Measurements from ENCODE around the gene DLGAP4.

DLGAP4 gene

GRCh38 chr20:36431604-36432003 is 125.5 kb downstream of the DLGAP4 start:
- DNase-seq: no peak

- no peak for DNase-seq
Observed at GRCh38 chr20:36432096-36432495, 126.0 kb downstream of the DLGAP4 start.

- DNase-seq: no peak
Observed at GRCh38 chr20:36434383-36434782, 128.2 kb downstream of the DLGAP4 start.

GRCh38 chr20:36435124-36435523 is 129.0 kb downstream of the DLGAP4 start:
- DNase-seq: no peak

GRCh38 chr20:36435592-36436541 is 129.7 kb downstream of the DLGAP4 start:
- peak; percentile 82 to 88 for DNase-seq

- peak; percentile 50 to 61 for DNase-seq
Observed at GRCh38 chr20:36439040-36439730, 133.0 kb downstream of the DLGAP4 start.

- no peak for DNase-seq
Observed at GRCh38 chr20:36439731-36440072, 133.6 kb downstream of the DLGAP4 start.

GRCh38 chr20:36440370-36441026 is 134.4 kb downstream of the DLGAP4 start:
- no peak for DNase-seq

GRCh38 chr20:36441027-36441414 is 134.9 kb downstream of the DLGAP4 start:
- no peak for DNase-seq

- DNase-seq: no peak
Observed at GRCh38 chr20:36441416-36441815, 135.3 kb downstream of the DLGAP4 start.

GRCh38 chr20:36445847-36446246 is 139.7 kb downstream of the DLGAP4 start:
- DNase-seq: no peak

- no peak for DNase-seq
Observed at GRCh38 chr20:36446557-36446956, 140.4 kb downstream of the DLGAP4 start.

GRCh38 chr20:36447101-36447500 is 141.0 kb downstream of the DLGAP4 start:
- DNase-seq: no peak

GRCh38 chr20:36449663-36450062 is 143.5 kb downstream of the DLGAP4 start:
- no peak for DNase-seq

GRCh38 chr20:36454332-36454697 is 148.2 kb downstream of the DLGAP4 start:
- DNase-seq: no peak

- no peak for DNase-seq
Observed at GRCh38 chr20:36454698-36455427, 148.7 kb downstream of the DLGAP4 start.

- DNase-seq: no peak
Observed at GRCh38 chr20:36455972-36456625, 150.0 kb downstream of the DLGAP4 start.

GRCh38 chr20:36460648-36461599 is 154.8 kb downstream of the DLGAP4 start:
- peak; percentile 87 to 91 for DNase-seq

GRCh38 chr20:36461600-36462439 is 155.7 kb downstream of the DLGAP4 start:
- DNase-seq: peak; percentile 29 to 42
